Ishikawa (cell line): ENCODE data around the gene RARB.

Experiments used
- CEBPB ChIP-seq: IDR thresholded peaks from 2 replicates; pipeline ENCODE4 v1.6.1; 2012
- CREB1 ChIP-seq: IDR thresholded peaks from 2 replicates; pipeline ENCODE4 v1.6.1; 2012; ENCODE audit warnings: low read depth
- EGR1 ChIP-seq: IDR thresholded peaks from 2 replicates; pipeline ENCODE4 v1.6.1; 2012
- EP300 ChIP-seq: IDR thresholded peaks from 2 replicates; pipeline ENCODE4 v1.6.1; 2012; ENCODE audit warnings: borderline replicate concordance
- FOXM1 ChIP-seq: IDR thresholded peaks from 2 replicates; pipeline ENCODE4 v1.6.1; 2012; ENCODE audit warnings: low read depth, borderline replicate concordance
- MAX ChIP-seq: IDR thresholded peaks from 2 replicates; pipeline ENCODE4 v1.6.1; 2012
- NFIC ChIP-seq: IDR thresholded peaks from 2 replicates; pipeline ENCODE4 v1.6.1; 2012
- RAD21 ChIP-seq: IDR thresholded peaks from 2 replicates; pipeline ENCODE4 v1.6.1; 2012; ENCODE audit warnings: low read depth
- REST ChIP-seq: IDR thresholded peaks from 2 replicates; pipeline ENCODE4 v1.6.1; 2012; ENCODE audit warnings: low read depth, mild to moderate bottlenecking
- TAF1 ChIP-seq: IDR thresholded peaks from 2 replicates; pipeline ENCODE4 v1.6.1; 2012; ENCODE audit warnings: low read depth, mild to moderate bottlenecking
- TCF12 ChIP-seq: IDR thresholded peaks from 2 replicates; pipeline ENCODE4 v1.6.1; 2012; ENCODE audit warnings: low read depth
- TEAD4 ChIP-seq: IDR thresholded peaks from 2 replicates; pipeline ENCODE4 v1.6.1; 2012
- USF1 ChIP-seq: IDR thresholded peaks from 2 replicates; pipeline ENCODE4 v1.6.1; 2012
- YY1 ChIP-seq: IDR thresholded peaks from 2 replicates; pipeline ENCODE4 v1.6.1; 2012; ENCODE audit warnings: low read depth
- ZBTB7A ChIP-seq: IDR thresholded peaks from 2 replicates; pipeline ENCODE4 v1.6.1; 2012; ENCODE audit warnings: low read depth

The RARB gene

GRCh38 chr3:25581823-25582222, 153.8 kb downstream of the RARB start:
- TF ChIP-seq TCF12 (no peak), FOXM1 (no peak), YY1 (no peak), CREB1 (no peak), MAX (no peak), REST (no peak), TEAD4 (no peak), EGR1 (no peak), RAD21 (no peak), CEBPB (no peak), NFIC (no peak), ZBTB7A (no peak), EP300 (no peak), USF1 (no peak), TAF1 (no peak)

GRCh38 chr3:25582242-25582641, 154.2 kb downstream of the RARB start:
- TF ChIP-seq USF1: no peak
- no peak for TF ChIP-seq MAX
- no peak for TF ChIP-seq EGR1
- no peak for TF ChIP-seq EP300
- no peak for TF ChIP-seq FOXM1
- no peak for TF ChIP-seq TAF1
- TF ChIP-seq CREB1: no peak
- TF ChIP-seq TEAD4: no peak
- no peak for TF ChIP-seq TCF12
- no peak for TF ChIP-seq REST
- no peak for TF ChIP-seq RAD21
- TF ChIP-seq CEBPB: no peak
- TF ChIP-seq NFIC: no peak

- no peak for TF ChIP-seq EGR1
- TF ChIP-seq CEBPB: no peak
- no peak for TF ChIP-seq MAX
- no peak for TF ChIP-seq CREB1
- TF ChIP-seq REST: no peak
These were observed 155.3 kb downstream of the RARB start for GRCh38 chr3:25583343-25583742.

GRCh38 chr3:25584011-25584789, 156.1 kb downstream of the RARB start:
- TF ChIP-seq ZBTB7A (no peak), TEAD4 (no peak), YY1 (no peak), FOXM1 (no peak), TAF1 (no peak), CEBPB (no peak), EGR1 (no peak), CREB1 (no peak), EP300 (no peak), RAD21 (no peak), MAX (no peak), NFIC (no peak), TCF12 (no peak), USF1 (no peak), REST (no peak)
